Ishikawa (cell line): ENCODE measurements around the gene ATP12A.

ENCODE experiments used
- CEBPB ChIP-seq: IDR thresholded peaks from 2 replicates; pipeline ENCODE4 v1.6.1; 2012
- CREB1 ChIP-seq: IDR thresholded peaks from 2 replicates; pipeline ENCODE4 v1.6.1; 2012; ENCODE audit warnings: low read depth
- EGR1 ChIP-seq: IDR thresholded peaks from 2 replicates; pipeline ENCODE4 v1.6.1; 2012
- EP300 ChIP-seq: IDR thresholded peaks from 2 replicates; pipeline ENCODE4 v1.6.1; 2012; ENCODE audit warnings: borderline replicate concordance
- MAX ChIP-seq: IDR thresholded peaks from 2 replicates; pipeline ENCODE4 v1.6.1; 2012
- RAD21 ChIP-seq: IDR thresholded peaks from 2 replicates; pipeline ENCODE4 v1.6.1; 2012; ENCODE audit warnings: low read depth
- REST ChIP-seq: IDR thresholded peaks from 2 replicates; pipeline ENCODE4 v1.6.1; 2012; ENCODE audit warnings: low read depth, mild to moderate bottlenecking
- TAF1 ChIP-seq: IDR thresholded peaks from 2 replicates; pipeline ENCODE4 v1.6.1; 2012; ENCODE audit warnings: low read depth, mild to moderate bottlenecking
- TEAD4 ChIP-seq: IDR thresholded peaks from 2 replicates; pipeline ENCODE4 v1.6.1; 2012
- USF1 ChIP-seq: IDR thresholded peaks from 2 replicates; pipeline ENCODE4 v1.6.1; 2012
- YY1 ChIP-seq: IDR thresholded peaks from 2 replicates; pipeline ENCODE4 v1.6.1; 2012; ENCODE audit warnings: low read depth
- ZBTB7A ChIP-seq: IDR thresholded peaks from 2 replicates; pipeline ENCODE4 v1.6.1; 2012; ENCODE audit warnings: low read depth

GRCh38 chr13:24738366-24738847 is 58.2 kb downstream of the ATP12A start:
- no peak for TF ChIP-seq RAD21
- TF ChIP-seq YY1: no peak
- no peak for TF ChIP-seq MAX
- TF ChIP-seq TAF1: no peak
- no peak for TF ChIP-seq USF1
- no peak for TF ChIP-seq EGR1
- no peak for TF ChIP-seq REST
- no peak for TF ChIP-seq ZBTB7A
- TF ChIP-seq CREB1: no peak
- no peak for TF ChIP-seq TEAD4
- TF ChIP-seq EP300: no peak
- TF ChIP-seq CEBPB: no peak
